HG03159 (cell line): ENCODE data around the gene ZC3H12A.

Source experiments
- ATAC-seq: cut with Tn5 transposase; IDR thresholded peaks from one replicate; pipeline ENCODE4 v1.9.1; 2021; ENCODE audit warnings: mild to moderate bottlenecking, moderate library complexity; ENCODE audit not compliant: unreplicated experiment

Gene ZC3H12A

DNA sequence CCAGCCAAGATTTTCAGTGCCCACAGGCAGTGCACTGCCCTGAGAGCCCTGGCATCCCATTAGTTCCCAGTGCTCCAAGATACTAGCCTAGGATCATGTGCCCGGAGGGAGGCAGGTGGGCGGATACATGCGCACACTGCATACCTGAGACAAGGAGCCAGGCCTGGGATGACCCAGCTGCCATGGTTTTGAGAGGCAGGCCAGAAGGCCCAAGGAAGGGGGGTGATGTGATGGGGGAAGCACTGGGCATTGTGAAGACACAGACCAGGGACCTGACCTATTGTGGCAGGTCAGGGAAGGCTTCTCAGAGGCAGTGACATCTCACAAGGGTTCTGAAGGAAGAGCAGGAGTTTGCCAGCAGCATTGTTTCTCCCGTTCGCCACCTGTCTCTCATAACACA is 3.6 kb downstream of the ZC3H12A start:
- no peak for ATAC-seq

DNA sequence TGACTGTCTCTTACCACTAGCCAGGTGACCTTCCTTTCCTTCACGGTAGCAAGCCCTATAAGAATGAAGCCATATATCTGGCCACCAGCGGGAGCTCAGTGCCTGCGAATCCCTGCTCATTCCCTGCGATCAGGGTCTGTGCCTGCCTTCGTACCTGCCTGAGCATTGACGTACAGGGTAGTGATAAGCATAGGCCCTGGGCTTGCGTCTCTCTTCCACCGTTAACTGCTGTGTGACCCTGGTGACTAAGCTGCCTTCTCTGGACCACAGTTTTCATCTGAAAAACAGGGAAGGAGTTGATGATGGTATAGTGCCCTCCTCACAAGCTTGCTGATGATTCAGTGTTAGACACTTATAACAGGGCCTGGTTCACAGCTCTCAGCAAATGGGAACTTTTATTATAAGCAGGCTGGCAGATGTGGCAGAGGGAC is 4.1 kb downstream of the ZC3H12A start:
- ATAC-seq: no peak

DNA sequence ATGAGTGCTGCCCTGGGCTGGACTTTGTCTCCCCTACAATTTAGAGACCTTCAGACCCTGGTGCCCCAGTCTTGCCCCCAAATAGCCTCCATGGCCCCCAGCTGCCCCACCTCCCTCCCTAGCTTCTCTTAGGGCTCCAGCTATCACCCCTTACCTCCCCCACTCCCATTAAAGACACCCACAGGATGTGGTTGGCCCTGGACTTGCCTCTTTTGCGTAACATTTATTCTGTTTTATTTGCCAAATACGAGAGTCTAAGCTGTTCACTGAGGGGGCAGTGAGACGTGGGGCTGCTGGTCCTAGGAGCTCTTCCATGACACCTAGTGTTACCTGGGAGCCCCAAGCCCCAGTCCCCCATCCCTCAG is 4.5 kb downstream of the ZC3H12A start:
- ATAC-seq: no peak

DNA sequence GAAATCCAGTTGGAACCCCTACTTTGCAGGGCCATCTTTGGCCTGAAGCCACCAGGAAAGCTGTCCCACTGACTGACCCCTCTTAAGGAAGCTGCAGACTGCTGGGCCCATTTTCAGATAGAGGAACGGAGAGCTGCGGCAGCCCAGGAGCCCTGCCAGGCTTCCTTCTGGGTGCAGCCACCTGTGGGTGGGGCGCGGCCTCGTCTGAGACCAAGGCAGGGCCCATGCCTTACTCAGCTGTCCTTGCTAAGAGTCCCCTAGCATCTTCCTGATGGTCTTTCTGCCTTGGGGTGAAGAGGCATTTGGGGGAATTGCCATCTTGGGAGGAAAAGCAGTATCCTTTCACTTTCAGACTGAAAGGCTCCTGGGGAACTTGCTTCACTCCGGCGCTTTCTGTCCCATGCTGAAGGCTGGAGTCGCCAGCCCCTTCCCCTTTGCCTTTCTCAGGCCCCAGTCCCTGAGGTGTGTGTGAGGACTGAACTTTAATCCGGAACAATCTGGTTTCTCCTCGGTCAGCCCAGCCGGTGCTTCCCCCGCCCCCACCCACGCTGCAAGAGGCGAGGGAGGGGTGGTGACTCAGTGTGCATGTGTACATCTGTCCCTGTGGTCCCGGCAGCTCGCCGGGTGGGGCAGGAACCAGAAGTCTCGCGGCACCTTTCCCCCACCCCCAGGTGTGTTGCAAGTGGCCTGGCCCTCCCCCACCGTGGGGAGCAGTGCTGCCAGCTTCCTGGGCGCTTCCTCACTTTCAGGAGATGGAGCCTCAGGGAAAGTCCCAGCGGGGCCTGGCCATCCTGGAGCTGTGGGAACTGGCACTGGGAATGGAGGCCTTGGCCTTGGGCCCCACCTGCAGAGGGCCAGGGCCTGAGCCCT is 5.1 kb downstream of the ZC3H12A start:
- no peak for ATAC-seq

DNA sequence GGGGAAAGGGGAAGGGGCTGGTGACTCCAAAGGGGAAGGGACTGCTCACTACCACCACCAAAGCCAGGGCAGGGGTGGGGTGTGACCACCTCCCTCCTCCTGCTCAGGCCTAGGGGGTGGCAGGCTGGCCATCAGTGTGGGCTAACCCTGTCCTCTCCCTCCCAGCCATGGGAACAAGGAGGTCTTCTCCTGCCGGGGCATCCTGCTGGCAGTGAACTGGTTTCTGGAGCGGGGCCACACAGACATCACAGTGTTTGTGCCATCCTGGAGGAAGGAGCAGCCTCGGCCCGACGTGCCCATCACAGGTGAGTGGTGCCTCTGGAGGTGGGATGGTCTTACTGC is 5.7 kb downstream of the ZC3H12A start:
- no peak for ATAC-seq

DNA sequence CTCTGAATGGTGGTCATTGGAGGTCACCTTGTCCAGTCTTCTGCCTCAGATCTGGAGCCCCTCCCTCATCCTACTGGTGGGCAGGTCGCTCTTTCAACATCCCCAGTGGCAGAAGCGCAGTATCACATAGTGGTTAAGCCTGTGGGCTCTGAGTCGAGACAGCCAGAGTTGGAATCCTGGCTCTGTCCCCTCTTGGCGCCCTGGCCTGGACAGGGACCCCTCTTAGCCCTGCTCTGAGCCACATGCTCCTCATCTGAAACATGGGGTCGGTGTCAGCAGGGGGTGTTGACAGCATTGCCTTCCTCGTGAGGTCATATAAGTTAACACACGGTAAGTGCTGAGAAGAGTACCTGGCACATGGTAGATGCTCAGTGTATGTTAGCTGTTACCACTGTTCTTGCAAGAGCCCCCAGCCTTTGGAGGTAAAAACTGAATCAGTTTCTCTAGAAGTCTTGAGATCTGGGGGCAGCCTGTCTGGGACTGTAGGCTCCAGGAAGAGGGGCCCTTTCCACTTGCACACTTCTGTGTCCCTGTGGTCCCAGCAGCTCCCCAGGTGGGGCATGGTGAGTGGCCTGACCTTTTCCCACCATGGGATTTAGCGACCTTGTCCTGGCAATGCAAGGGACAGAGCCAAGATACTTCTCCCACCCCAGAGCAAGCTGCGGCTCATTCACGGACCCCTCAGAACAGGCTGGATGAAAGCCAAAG is 6.4 kb downstream of the ZC3H12A start:
- ATAC-seq: no peak

DNA sequence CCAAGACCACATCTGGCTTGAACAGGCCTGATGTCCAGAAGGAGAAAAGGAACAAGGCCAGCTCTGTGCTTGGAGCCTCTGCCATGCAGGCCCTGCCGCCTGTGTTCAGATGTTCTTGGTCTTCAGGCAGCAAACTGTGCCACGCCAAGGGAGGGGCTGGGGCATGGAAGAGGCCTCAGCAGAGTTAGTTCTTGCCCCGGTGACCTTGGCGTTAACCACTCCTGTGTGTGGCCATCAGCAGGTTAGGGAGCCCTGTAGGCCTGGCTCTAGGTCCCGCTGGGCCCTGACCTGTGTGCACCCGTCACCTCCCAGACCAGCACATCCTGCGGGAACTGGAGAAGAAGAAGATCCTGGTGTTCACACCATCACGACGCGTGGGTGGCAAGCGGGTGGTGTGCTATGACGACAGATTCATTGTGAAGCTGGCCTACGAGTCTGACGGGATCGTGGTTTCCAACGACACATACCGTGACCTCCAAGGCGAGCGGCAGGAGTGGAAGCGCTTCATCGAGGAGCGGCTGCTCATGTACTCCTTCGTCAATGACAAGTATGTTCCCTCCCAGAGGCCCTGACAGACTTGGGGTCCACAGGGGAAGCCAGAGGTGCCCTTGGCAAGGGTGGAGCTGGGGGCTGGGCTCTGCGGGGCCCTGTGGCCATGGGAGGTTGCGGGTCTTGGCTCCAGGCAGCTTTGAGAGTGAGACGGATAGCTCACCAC is 7.1 kb downstream of the ZC3H12A start:
- ATAC-seq: no peak

DNA sequence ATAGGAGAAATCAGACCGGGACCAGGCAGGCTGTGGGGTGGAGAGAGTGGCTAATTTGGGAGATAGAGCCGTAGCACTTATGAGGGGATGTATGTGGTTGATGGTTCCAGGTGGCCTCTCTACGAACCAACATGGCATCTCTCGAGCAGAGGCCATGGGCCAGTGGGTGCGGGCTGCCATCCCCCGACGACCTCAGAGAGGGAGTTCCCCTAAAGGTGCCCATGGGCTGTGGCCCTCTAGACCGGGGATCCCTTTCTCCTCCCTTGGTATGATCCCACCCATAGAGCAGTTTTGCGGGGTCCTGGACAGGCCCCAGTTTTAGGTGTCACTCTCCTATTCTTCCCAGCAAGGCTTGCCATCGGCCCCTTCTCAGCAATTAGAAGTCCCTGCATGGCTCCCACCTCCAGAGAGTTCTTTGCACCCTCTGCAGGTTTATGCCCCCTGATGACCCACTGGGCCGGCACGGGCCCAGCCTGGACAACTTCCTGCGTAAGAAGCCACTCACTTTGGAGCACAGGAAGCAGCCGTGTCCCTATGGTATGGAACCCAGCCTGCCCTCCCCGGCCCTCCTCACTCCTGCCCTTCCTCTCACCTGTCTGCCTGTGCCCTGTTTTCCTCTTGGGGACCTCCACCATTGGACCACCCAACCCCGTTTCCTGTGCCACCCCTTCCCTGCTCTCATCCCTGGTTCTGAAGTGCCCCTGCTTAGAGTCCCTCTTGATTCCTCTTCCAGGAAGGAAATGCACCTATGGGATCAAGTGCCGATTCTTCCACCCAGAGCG is 7.8 kb downstream of the ZC3H12A start:
- ATAC-seq: no peak

DNA sequence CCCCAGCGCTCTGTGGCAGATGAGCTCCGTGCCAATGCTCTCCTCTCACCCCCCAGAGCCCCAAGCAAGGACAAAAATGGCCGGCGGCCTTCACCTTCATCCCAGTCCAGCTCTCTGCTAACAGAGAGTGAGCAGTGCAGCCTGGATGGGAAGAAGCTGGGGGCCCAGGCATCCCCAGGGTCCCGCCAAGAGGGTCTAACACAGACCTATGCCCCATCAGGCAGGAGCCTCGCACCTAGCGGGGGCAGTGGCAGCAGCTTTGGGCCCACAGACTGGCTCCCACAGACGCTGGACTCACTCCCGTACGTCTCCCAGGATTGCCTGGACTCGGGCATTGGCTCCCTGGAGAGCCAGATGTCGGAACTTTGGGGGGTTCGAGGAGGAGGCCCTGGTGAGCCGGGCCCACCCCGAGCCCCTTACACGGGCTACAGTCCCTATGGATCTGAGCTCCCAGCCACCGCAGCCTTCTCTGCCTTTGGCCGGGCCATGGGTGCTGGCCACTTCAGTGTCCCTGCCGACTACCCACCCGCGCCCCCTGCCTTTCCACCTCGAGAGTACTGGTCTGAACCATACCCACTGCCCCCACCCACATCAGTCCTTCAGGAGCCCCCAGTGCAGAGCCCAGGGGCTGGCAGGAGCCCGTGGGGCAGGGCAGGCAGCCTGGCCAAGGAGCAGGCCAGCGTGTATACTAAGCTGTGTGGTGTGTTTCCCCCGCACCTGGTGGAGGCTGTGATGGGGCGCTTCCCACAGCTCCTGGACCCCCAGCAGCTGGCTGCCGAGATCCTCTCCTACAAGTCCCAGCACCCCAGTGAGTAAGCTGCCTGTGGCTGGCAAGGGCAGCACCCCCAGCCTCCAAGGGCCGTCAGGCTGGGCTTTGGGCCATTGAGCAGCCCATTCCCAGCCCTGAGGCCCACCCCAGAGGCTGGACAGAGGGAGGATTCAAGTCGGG is 8.7 kb downstream of the ZC3H12A start:
- no peak for ATAC-seq

DNA sequence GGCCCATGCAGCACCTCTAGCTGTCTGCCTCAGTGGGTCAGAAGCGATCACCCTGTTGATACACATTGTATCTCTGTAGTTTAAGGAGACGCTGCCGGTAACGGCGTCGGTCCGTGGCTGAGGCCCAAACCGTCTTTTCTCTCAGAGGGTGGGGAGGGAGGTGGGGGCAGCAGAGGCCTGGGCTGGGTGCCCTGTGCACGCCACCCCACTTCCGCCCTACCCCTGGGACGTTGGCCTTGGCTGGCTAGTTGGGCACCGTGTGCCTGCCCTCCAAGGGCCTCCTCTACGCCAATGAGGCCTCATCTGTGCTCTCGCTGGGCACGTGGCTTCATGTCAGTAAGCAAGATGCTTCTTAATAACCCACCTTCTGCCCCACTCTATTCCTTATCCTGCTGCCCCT is 9.4 kb downstream of the ZC3H12A start:
- no peak for ATAC-seq

DNA sequence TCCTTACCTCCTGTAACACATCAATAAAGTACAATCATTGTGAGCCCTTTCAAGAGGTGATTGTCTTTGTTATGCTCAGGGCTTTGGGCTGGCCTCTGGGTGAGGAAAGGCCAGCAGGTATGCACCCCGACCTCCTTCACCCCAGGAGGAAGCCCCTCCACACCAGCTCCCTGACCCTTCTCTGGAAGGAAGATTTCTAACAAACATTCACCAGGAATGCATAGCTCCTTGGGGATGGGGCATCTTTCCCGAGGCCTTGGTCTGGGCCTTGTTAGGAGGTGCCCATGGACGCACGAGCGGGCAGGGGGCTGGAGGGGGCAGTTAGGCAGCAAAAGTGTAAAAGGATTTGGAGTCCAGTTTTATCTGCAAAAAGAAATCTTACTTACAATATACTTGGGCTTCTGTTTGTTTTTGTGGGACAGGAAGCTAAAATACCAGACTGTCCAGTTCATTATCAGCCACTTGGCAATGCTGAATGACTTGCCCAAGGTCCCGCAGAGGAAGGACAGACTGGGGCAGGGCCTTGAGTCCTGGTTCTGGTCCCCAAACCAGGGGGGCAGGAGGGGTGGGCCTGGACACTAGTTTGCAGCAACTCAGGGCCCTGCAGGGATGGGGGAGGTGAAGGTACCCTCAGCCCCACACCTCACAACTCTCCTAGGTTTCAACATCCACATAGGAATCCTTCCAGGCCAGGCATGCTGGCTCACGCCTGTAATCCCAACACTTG is 10.1 kb downstream of the ZC3H12A start:
- no peak for ATAC-seq

DNA sequence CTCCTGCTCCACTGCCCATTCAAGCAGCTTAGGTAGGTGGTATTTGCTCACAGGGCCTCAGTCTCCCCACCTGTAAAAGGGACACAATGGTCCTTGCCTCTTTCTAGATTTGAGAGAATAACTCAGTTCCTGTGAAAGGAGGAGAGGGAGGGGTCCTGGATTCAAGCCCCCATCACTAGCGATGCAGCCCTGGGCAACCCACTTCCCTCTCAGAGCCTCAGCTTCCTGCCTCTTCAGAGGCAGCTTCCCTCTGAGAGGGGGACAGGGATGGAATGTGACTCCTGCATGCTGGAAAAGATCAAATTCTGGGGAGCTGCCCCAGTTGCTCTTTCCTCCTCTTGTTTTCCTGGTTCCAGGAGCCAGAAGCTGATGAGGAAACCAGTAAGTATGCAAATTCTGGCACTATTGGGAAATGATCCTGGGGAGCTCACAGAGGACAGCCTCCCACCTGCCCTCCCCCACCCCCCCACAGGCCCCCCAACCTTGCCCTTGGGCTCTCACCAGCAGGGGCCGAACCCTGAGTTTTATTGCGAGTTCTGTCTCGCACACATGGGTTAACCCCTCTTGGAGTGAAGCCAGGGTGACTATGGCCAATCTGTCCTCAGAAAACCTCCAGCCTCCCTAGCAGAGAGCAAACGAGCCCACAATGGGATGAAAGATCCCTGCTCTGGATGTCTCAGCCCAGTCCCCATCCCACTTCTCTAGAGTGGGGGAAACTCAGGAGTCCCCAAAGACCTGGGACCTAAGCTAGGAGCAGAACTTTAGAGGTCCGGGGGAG is 11.7 kb downstream of the ZC3H12A start:
- no peak for ATAC-seq

DNA sequence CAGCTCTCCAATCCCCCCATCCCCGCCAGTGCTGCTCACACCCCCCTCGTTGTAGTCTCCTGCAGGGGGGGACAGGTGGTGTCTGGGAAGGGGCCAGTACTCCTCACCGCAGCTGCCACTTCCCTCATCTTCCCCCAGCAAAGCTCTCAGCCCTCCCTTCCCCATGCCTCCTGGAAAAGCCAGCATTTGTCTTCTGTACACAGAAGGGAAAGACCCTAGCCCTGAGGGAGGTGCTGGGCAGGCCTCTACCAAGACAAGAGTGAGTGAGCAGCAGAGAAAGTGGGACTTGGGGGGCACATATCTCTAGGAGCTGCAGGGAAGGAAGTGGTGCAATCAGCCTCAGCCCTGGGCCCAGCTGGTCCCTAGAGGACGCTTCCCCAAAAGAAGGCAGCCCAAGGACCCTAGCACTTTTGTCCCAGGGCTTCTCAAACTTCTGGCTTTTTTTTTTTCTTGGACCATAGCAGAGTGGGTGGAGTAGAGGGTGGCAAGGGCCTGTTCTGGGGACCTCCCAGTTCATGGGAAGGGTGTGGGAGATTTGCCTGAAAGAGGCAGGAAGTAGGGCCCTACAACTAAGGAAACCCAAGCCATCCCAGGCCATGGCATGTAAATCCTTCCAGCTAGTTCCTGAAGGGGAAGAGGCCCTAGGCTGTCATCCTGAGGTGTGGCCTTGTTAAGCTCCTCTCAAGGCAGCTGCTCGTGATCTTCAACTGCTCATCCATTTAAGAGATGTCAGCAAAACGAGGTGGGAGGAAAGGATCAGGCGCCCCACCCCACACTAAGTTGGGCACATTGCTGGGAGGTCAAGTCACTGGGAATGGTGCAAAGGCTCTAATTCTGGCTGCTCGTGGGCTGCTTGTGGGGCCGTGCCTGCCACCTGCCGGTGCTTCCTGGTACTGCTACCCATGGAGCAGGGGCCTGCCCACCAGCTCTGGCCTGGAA is 12.6 kb downstream of the ZC3H12A start:
- no peak for ATAC-seq

DNA sequence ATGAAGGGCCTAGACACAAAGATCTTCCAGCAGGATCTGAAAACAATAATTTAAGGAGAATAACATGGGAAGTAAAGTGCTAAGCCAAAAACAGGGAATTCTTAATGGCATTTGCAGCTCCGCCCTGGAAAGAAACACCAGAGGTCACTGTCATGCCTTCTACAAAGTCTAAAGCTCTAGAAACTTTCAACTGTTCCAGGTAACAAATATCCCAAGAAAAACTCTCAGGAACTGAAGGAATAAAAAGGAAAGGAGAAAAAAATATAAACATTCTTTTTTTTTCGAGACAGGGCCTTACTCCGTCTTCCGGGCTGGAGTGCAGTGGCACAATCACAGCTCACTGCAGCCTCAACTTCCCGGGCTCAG is 13.2 kb downstream of the ZC3H12A start:
- no peak for ATAC-seq

DNA sequence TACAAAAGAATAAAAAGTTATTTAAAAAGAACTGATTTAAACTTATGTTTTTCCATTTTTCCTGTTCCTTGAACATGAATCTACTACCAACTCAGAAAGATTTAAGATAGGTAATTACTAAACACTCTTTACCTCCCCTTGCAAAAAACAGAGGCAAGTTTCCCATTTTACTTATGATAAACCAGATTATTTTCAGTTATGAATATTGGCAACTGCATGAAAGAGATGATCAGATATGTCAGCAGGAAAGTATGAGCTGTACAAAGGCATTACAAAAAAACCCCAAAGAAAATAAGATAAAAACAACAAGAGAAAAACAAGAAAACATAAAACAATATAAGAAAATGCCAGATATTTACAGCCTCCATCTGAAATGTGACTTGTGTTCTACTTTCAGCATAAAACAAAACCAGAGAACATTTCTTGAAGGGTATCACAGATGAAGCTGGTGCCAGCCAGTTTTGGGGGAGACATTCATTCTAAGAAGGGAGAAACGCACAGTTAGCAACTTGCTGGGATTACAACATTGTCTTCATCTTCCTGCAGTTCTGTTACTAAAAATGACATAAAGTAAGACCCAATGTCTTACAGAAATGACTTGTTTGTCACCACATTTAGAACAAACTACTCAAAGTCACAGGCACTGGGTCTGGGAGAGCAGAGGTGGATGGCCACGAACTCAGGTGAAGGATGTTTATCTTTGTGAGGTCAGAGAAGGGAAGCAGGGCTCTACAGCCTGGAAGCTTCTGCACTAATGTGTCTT is 19.1 kb downstream of the ZC3H12A start:
- no peak for ATAC-seq

DNA sequence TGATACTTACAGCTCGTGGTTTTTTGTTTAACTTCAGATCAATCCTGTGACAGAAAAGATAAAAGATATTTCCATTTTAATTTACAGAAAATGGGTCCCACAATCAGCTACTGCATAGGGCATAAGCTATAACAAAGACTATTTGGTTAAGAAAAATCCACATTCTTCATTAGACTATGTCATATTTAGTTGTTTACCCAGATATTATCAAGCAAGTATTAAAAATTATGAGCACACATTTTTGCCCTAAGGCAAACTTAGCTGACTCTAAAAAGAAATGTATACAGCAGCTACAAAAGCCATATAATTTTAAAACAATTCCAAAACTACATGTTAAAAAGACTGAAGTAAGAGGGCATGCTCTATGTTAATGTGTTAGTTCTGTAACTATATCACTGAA is 21.5 kb downstream of the ZC3H12A start:
- no peak for ATAC-seq

DNA sequence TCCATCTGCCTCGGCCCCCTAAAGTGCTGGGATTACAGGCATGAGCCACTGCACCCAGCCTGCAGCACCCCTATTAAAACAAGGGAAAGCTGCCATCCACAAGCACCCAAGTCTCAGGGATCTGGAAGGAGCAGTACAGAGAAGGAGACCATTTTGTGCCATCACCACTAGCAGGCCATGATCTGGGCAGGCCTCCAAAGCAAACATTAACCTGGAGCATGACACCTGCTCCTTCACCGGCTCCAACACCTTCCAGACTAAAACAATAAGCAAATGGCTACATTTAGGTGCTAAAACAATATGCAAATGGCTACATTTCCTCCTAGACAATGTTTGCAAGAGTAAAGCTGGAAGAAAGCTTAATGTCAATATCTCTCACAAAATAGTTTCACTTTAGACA is 23.5 kb downstream of the ZC3H12A start:
- ATAC-seq: no peak
